GM21423 (cell line): Measurements from ENCODE around the gene NR5A2.

Experiments used
- ATAC-seq: cut with Tn5 transposase; IDR thresholded peaks from one replicate; pipeline ENCODE4 v1.9.1; 2021; ENCODE audit warnings: mild to moderate bottlenecking, moderate library complexity; ENCODE audit not compliant: unreplicated experiment

Gene NR5A2

DNA sequence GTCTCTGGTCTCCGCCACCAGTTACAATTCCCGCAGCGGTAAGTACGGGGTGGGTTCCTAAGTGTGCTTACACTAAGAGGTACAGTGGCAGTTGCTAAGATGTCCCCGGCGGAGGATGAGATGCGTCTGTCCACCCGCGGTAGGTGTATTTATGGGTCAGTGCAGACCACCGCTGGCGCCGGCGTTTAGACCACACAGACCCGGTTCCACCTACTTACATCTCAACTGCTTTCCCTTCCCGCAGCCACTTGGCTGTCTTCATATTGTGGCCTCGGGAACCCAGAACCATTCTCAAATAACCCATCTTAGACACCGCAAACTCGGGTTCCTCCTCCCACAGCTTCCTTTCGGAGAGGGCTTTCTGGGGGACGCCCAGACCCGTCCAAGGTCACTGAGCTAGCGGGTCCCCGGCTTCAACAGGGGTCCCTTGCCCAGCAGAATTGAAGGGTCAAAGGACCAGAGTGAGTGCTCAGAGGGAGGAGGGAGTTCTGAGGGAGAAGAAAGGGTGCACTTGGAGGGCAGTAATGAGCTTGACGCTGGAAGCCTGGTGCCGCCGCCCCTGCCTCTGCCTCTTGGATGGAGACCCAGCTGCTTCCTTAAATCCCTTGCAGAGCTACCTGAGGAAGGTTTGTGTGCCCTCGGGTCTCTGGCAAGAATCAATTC is 8.6 kb downstream of the NR5A2 start:
- ATAC-seq = no peak

DNA sequence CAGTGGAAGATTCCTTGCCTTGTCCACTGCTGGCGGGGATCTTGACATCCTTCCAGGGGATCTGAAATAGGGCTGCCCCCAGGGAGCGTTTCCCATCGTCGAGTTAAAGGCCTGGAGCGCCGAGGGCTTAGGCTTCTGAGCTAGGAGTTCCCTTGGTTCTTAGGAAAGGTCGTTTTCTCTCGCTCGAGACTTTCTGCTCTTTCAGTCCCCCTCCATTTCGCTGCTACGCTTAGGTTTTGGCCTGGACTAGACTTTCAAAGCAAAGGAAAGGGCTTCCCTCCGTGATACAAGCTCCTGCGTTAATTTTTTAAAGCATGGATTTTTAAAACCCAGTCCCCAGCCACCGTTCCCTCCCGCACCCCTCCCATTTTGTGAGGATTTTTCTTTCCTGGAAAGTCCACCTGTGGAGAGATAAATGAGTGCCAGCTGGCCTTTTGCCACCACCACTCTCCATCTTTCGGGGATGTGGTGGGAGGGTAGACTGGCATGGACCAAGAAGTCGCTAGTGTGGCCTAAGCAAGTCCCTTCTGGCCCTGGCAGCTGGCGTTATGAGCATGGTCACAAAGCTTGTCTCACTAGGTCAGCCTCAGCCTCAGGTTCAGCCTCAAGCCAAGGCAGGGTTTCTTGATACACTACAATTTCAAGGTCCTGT is 9.2 kb downstream of the NR5A2 start:
- no peak for ATAC-seq

DNA sequence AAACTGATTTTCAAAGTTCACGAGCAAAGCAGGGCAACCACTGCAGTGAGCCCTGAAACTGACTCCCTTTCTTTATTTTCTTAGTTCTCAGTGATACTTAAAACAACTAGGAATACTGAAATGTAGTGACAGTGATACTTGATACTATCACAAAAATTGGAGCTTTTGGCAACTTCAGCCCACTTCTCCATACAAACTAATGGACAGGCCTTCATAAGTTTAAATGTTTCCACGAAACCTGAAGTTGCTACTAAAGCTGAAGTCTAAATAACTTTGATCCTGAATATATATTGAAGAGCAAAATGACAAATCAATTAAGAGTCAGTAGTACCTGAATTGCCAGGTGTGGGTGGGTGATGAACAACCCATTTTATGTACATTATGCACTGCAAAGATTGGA is 10.0 kb downstream of the NR5A2 start:
- no peak for ATAC-seq

DNA sequence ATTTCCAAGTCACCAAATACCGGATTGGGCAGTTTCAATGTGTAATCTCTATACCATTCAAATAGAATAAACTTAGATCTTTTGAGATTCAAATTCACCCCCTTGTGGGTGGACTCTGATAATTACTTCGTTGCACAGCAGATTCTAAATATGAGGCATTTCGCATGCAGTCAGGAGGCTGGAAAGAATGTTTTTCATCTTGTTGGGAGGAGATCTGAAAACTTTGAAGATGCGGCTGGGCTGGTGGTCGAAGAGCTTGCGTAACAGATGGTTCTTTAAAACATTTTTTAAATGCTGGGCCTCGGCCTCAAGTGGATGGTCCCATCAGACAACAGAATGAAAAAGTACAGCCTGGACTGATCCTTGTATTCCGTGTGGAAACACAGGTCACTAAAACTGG is 10.4 kb downstream of the NR5A2 start:
- ATAC-seq = no peak

DNA sequence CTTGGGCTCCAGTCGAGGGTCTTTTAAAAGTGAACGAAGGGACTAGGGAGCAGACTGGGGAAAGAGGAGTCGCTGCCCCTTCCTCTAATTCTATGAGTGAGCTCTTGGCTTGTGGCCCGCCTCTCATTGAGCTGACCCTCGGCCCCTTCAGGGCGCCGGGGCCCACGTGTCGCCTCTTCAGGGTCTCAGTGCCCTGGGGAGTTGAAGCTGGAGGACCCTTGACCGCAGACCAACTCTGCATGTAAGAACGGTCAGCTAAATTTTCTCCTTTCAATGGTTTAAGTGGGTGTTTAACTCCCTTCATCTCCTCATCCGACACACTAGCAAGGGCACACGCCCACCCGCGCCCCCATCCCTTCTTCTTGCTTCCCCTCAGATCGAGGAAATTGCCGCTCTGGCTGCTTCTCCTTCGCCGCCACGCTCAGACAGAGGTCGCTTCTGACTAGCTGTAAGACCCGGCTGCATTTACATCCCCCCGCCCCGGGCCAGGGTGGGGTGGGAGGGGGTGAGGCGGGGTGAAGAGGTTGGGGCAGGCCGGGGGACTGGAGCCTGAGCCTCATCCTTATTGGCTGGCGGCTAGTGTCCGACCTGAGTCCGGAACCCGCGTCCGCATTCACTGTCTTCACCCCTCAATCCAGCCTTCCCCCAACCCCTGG is 10.9 kb downstream of the NR5A2 start:
- no peak for ATAC-seq

DNA sequence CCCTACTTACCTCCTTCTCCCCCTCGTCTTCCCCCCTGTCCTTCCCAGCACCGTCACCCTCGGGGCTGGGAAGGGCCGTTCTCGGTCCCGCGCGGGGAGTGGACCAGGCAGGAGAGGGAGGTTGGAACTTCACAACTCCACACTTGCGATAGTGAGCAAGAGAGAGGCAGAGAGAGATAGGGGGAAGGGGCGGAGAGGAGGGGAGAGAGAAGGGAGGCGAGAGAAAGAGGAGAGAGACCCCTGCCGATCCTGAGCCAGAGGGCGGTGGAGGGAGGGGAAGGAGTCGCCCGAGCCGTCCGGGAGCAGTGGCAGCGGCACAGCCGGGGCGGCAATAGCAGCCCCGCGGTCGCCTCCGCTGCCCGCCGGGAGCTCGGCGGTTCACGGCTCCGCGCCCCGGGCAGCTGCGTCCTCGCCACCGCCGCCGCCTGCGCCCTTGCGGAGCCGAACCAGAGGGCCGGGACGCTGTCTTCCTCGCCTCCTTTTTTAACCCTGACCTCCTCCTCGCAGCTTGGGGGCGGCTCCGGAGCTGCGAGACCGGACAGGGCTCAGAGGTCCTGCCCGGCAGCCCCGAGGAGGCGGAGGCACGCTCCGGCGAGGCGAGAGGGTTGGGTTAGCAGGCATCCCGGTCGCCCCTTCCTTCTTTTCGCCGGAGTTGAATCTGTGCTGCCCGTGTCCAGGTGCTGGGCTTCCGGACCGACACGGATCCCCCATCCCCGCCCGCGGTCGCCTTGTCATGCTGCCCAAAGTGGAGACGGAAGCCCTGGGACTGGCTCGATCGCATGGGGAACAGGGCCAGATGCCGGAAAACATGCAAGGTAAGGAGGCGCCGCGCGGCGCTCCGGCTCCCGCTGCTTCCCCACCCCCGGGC is 11.7 kb downstream of the NR5A2 start:
- ATAC-seq = no peak

DNA sequence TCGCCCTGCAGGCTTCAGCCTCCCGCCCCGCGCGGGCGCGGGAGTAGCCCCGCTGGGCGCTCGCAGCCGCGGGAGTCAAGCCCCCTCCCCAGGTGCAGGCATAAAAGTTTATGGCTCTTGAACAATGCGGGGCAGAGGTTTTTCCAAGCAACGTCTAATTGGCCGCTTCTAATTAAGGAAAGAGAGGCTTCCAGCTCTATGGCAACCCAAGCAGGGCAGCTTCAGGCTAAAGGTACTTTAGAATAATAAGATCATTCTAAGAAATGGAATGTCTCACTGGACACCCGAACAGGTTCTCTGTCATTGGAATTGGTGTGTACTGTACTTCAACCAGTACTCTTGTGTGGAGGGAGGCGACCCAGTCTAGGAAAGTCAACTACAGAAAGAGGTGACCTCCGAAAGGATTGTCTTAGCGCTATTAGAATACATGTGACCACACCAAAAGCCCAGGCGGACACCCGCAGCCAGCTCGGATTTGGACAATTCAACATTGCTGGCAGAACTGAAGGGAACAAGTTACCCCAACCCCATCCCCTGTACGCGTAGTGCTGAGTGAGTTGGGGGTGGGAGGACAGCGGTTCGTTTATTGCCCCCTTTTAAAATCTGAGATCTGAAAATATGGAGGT is 12.5 kb downstream of the NR5A2 start:
- ATAC-seq = no peak

DNA sequence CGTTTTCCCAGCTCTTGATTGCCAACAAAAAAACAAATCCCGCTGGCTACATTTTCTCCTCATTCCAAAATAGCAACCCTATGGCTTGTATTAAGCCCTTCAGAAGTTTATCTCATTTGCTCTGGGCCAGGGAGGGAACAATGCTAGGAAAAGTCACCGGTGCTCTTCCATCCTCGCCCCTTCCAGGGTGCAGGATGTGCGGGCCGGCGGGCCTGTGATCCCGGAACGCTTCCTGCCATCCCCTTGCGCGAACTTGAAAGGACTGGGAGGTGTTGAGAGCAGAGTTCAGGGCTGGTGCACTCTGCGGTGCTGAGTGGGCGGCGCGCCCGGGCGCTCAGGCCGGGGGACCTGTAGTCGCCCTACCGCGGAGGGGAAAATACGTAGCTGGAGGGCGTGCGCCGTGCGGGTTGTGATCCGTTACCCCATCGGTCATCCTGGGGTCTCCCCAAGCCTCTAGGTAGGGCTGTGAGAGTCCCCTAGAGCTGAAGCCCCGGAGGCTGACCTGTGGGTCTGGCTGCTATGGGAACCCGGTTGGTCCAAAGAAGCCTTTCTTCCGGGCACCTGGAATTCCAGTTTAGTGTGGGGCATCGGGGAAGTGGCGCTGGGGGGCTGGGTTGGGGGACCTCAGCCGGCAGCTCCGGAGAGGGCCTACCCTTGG is 13.1 kb downstream of the NR5A2 start:
- ATAC-seq = no peak

DNA sequence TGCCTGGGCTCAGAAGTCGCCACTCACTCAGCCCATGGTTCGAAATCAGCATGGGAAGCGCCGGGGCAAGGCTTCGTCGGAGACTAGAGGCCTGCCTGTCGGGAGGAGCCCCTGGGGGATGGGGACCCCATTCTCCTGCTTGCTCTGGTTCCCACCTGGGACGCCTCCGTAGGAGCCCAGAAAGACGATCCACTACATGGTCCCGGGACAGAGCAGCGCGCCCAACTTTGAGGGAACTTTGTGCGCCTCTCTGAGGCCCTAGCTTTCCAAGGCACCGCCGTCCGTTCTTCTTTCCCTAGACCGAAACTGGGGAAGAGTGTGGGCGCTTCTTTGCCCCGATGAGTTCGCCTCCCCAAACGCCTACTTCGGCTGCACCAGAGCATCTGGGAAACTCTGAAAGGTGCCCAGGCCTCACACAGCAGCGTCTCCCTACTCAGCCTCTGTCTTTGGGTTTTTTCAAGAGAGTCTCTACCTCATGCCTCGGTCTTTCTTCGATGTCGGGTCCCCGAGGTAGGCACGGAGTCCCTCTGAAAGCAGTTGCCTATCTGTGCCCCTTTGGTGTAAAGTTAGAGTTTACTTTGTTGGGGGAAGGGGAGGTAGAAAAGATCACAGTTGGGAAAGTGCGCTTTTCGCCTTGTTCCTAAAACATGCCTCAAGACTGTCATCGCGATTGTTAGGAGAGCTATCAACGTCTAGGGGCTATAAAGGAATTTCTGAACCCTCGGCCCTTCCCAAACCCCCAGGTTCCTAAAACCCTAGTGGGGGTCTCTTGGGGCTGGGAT is 14.0 kb downstream of the NR5A2 start:
- ATAC-seq = no peak

DNA sequence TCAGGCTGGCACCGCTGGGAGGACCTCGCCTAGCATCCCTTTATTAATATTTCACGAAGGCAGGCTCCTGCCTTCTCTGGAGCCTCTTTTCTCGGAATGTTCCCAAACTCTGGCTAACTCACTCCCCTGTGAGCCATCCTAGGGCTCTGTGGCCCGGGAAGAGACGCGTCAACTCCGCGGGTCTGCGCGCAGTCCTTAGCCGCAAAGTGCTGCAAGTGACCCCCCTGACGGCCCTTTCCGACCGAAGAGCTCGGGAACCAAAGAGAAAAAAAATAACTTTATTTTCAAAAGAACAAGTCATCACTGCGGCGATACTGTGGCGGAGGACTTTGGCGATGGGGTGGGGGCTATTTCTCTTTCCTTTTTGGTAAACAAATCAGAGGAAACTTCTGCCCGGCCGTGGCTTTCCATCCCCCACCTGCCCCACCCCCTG is 14.6 kb downstream of the NR5A2 start:
- no peak for ATAC-seq

DNA sequence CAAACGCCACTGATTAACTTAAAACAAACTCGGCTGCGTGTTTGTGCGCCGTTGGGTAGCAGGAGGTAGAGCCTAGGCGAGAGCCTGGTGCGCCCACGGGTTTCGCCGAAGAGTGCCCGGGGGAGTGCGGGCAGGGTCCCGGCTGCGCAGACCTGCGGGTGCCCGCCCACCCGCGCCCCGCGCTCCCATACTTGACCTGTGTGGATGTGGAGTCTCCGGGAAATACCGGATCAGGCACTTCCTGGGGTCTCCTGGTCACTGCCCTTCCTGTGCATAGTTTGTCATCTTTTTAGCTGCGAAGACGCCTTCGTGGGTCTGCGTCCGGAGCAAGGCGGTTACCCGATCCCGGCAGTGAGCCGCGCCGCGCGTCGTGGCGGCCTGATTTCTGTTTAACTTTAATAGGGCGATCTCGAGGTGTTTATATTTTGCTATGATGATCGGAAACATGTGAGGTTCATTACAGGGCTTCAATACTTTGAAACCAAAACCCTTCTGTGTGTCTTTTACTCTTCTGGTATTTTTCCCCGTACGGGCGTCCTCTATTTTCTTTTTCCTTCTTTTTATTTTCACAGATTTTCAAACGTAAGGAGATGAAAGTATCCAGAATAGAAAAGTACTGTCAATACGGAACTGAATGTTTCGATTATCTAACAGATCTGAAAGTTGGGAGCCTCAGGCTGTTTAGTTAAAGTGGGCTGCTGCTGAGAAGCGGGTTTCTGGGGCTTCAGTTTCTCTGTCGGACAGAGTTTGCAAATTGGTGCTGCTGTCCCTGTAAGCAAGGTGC is 15.2 kb downstream of the NR5A2 start:
- no peak for ATAC-seq

DNA sequence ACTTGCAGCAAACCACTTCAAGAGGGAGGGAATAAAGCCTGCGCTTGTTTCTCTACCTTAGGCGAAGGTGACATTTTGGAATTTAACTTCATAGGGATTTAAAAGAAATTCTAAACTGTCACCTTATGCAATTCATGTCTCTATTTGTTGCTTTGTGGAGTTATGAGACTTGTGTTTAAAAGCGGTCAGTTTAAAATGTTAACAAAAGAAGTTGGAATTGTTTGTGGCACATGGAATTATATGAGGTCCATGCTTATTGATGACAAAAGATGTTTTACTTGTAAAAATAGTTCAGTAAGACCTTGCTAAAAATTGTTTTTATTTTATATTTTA is 15.8 kb downstream of the NR5A2 start:
- no peak for ATAC-seq

DNA sequence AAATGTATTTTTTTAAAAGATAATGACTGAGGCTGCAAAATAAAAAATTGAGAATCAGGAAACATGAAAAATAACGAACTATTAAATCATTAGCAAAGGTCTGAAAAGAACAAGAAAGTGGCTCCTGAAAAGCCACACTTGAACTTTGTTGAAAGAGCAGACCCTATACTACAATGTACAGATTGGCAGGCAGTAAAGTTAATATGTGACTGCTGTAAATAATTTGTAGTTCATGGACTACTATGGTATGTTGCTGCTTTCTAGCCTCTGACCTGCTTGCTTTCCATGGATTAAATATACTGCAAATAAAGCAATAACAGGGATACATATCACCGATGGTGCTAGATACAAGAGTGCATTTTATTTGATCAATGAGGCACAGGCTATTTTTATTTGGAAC is 18.6 kb downstream of the NR5A2 start:
- no peak for ATAC-seq

DNA sequence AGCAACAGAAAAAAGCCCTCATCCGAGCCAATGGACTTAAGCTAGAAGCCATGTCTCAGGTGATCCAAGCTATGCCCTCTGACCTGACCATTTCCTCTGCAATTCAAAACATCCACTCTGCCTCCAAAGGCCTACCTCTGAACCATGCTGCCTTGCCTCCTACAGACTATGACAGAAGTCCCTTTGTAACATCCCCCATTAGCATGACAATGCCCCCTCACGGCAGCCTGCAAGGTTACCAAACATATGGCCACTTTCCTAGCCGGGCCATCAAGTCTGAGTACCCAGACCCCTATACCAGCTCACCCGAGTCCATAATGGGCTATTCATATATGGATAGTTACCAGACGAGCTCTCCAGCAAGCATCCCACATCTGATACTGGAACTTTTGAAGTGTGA is 20.7 kb downstream of the NR5A2 start:
- no peak for ATAC-seq

DNA sequence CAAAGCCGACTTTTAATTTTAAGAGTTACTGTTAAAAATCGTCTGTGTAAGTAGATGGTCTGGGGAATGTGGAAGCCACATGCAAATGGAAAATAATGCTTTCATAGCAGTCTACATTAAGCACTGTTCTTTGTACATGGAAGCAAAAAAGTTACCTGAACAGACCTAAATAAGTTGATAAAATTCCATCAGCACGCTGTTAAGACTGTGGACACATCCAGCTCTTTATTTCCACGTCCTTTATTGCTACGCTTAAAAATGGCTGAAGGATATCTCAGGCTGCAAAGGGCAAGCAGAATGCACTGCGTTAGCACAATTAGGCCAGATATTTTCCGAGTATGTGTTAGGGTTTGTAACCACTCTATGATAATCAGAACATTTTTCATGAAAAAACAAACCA is 22.3 kb downstream of the NR5A2 start:
- no peak for ATAC-seq

DNA sequence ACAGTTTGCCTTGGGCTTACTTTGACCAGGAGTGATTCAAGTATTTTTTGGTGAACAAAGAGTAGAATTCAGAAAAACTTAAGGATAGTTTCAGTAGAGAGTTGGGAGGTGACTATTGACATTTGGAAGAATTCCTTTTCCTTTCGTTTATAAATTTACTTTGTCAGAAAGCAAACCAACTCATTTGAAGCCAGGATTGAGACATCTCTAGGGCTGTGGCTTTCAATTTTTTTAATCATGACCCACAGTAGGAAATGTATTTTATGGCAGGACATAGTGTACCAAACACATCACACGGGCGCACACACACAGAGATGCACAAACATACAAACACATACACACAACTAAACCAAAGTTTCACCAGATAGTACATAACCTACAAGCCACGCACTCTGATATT is 24.1 kb downstream of the NR5A2 start:
- no peak for ATAC-seq

DNA sequence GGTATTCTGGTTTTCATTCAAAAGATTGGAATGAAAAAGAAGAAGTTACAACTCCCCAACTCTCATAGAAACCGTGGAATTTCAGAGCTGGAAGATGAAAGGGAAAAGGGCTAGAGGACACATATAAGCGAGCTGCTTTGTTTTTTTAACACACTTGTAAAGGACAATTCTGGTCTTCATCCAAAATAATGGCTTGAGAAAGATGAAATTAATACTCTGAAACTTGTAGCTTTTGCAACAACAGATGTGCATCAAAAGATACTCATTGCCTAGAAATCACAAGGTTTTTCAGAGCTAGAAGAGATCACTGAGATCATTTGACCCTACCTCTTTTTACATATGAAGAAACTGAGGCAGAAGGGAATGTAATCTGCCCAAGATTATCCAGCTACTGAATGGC is 25.6 kb downstream of the NR5A2 start:
- no peak for ATAC-seq

DNA sequence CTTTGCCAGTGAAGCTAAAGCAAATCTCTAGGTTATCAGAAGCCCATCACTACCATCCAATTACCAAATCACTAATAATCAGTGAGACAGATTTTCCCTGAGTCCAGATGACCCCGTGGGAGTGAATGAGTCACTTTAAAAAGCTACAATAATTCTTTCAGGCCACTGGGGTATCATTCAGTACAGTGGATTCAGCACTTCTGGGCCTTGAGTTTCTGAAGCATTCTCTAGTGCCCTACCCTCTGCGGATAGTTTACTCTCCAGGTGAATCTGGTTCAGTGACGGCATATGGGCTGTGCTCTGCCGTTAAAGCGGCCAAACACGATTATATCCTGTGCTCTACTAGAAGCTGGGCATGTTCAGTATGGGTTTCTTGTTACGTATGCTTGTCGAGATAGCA is 26.1 kb downstream of the NR5A2 start:
- ATAC-seq = no peak

DNA sequence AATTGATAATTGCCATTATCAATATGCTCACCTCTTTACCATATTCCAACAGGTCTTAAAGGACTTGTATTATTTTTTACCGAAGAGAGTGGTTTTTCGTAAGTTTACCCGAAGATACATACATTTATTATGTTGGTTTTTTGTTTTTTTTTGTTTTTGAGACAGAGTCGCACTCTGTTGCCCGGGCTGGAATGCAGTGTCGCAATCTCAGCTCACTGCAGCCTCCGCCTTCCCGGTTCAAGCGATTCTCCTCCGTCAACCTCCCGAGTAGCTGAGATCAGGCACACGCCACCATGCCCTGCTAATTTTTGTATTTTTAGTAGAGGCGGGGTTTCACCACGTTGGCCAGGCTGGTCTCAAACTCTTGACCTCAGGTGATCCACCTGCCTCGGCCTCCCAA is 30.8 kb downstream of the NR5A2 start:
- no peak for ATAC-seq
